Thoracic aorta (tissue), 2 donors: ENCODE results near the gene TSGA10IP. TPM values are rescaled to one million over a fixed set of nuclear protein-coding genes. Genes with fewer than 3 reads are reported as not detected.
"Not testable (repeated sequence)": the region's sequence is repeated elsewhere in the genome, so short reads cannot be mapped to it uniquely, and the experiment has no call there.

ENCODE experiments used
- ATAC-seq: fragments of 150-250 bp; one replicate; pipeline ENCODE4 v1.8.0; 2017; ENCODE audit warnings: low read depth; ENCODE audit not compliant: insufficient number of reproducible peaks, low FRiP score
- DNase-seq: peaks from one replicate; pipeline ENCODE4 v3.0.0-alpha.2; 2020; ENCODE audit warnings: low spot score
- H3K27ac ChIP-seq, 2 donors: fragments of 200-600 bp; sonication (generic); 1 replicate in 1 of 2; 2 replicates in 1 of 2; pipeline ENCODE4 v1.5.1; 2016; ENCODE audit warnings: mild to moderate bottlenecking in 2 of 2, moderate library complexity in 2 of 2
- H3K27me3 ChIP-seq: fragments of 200-600 bp; sonication (generic); replicated peaks from 2 replicates; pipeline ENCODE4 v1.6.0; 2016; ENCODE audit warnings: mild to moderate bottlenecking; ENCODE audit not compliant: insufficient read depth
- H3K36me3 ChIP-seq: fragments of 200-600 bp; sonication (generic); one replicate; pipeline ENCODE4 v1.5.1; 2016
- H3K4me1 ChIP-seq, 2 donors: fragments of 200-600 bp; sonication (generic); 1 replicate in 1 of 2; 2 replicates in 1 of 2; pipeline versions ENCODE4 v1.5.1 to v1.6.0; 2016; ENCODE audit warnings: low read depth in 2 of 2, mild to moderate bottlenecking in 1 of 2; ENCODE audit not compliant: control insufficient read depth in 1 of 2
- H3K4me3 ChIP-seq: fragments of 200-600 bp; sonication (generic); 2 replicates; pipeline ENCODE4 v1.5.1; 2016; ENCODE audit warnings: mild to moderate bottlenecking
- H3K9me3 ChIP-seq: fragments of 200-600 bp; sonication (generic); 2 replicates; pipeline ENCODE4 v1.5.1; 2016
- total RNA-seq, 2 donors: library from RNA; depleted of rRNA; stranded (reverse); fragments of >200 nt; gene quantifications; one replicate each; pipeline versions ENCODE4 v1.1.0 to v1.2.3, GENCODE V29; 2016
- TF ChIP-seq, protein P1 (sequence below): fragments of 200-600 bp; sonication (generic); IDR thresholded peaks from one replicate; pipeline ENCODE4 v1.5.1; 2019; ENCODE audit warnings: antibody characterized with exemption

TSGA10IP gene
- total RNA-seq, 2 donors from 2014 or later, result not detected

DNA sequence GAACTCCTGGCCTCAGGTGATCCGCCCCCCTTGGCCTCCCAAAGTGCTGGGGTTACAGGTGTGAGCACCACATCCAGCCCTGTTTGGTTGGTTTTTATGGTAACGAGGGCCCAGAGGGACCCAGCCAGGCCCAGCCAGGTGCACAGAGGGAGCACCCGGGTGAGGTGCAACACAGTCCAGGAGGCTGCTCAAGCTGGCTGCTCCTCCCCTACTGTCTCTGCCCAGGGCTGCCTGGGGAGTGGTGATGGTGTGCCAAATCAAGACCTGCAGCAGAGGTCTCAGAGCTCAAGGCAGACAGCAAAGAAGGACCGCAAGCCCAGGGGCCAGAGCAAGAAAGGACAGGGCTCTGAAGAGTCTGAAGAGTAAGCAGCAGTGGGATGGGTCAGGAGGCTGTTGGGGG, 1.4 kb downstream of the TSGA10IP start:
- TF ChIP-seq, protein P1, sequence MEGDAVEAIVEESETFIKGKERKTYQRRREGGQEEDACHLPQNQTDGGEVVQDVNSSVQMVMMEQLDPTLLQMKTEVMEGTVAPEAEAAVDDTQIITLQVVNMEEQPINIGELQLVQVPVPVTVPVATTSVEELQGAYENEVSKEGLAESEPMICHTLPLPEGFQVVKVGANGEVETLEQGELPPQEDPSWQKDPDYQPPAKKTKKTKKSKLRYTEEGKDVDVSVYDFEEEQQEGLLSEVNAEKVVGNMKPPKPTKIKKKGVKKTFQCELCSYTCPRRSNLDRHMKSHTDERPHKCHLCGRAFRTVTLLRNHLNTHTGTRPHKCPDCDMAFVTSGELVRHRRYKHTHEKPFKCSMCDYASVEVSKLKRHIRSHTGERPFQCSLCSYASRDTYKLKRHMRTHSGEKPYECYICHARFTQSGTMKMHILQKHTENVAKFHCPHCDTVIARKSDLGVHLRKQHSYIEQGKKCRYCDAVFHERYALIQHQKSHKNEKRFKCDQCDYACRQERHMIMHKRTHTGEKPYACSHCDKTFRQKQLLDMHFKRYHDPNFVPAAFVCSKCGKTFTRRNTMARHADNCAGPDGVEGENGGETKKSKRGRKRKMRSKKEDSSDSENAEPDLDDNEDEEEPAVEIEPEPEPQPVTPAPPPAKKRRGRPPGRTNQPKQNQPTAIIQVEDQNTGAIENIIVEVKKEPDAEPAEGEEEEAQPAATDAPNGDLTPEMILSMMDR, result no peak
- no peak for ATAC-seq
- Histone ChIP-seq H3K27me3 (no peaks in the 10 kb centered on the region), H3K4me1 (no peaks in the 10 kb centered on the region), H3K36me3 (no peaks in the 10 kb centered on the region), H3K4me3 (no peak overlapping the region), H3K9me3 (no peaks in the 10 kb centered on the region), H3K27ac (no peak overlapping the region)
- no peak for DNase-seq

DNA sequence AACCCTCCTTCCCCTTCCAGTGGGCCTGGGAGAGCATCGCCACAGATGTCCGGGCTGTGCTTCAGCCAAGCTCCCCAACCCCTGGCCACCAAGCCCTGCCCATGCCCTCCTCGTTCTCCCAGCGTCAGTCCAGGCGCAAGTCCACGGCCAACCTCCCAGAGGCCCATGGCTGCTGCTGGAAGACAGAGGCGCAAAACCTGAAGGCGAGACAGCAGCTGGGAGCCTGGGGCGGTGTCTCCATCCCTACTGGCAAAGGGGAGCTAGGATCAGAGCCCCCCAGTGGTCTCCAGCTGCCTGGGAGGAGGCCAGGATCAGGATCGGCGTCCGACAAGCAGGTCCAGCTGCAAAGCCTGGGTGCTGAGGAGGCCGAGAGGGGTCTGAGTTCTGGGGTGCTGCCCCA, 1.9 kb downstream of the TSGA10IP start:
- no peak for ATAC-seq
- Histone ChIP-seq H3K4me1 (no peaks in the 10 kb centered on the region), H3K36me3 (no peaks in the 10 kb centered on the region), H3K4me3 (no peak overlapping the region), H3K9me3 (no peaks in the 10 kb centered on the region), H3K27ac (no peak overlapping the region), H3K27me3 (no peaks in the 10 kb centered on the region)
- no peak for DNase-seq
- TF ChIP-seq, protein P1, result no peak

DNA sequence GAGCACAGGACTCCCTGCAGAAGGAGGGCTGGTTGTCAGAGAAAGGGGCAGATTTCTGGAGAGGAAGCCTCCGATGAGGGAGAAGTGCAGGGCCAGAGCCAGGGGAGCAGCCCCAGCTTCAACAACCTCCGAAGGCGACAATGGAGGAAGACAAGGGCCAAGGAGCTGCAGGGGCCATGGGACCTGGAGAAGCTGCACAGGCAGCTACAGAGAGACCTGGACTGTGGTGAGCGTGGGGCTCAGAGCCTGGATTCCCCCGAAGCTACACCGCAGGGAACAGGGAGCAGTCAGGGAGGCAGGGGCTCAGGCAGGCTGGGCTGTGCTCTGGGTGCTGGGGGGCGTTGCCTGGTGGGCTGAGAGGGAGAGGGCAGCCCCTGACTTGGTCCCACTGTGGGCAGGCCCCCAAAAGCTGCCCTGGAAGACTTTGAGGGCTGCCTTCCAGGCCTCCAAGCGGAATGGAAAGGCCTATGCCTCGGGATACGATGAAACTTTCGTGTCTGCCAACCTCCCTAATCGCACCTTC, 2.4 kb downstream of the TSGA10IP start:
- TF ChIP-seq, protein P1, result no peak
- no peaks in the 10 kb centered on the region for H3K36me3 ChIP-seq
- H3K9me3 ChIP-seq, result no peaks in the 10 kb centered on the region
- ATAC-seq (no peak), DNase-seq (no peak)
- no peak overlapping the region for H3K27ac ChIP-seq
- no peaks in the 10 kb centered on the region for H3K4me1 ChIP-seq
- no peaks in the 10 kb centered on the region for H3K27me3 ChIP-seq
- H3K4me3 ChIP-seq, result no peak overlapping the region

DNA sequence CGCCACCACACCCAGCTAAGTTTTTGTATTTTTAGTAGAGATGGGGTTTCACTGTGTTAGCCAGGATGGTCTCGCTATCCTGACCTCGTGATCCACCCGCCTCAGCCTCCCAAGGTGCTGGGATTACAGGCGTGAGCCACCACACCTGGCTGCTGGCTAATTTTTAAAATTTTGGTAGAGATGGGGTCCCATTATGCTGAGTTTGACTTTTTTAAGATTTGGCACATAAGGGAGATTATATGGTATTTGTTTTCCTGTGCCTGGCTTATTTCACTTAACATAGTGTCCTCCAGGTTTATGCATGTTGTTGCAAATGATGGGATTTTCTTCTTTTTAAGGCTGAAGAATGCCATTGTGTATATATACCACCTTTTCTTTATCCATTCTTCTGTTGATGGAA, 5.4 kb downstream of the TSGA10IP start:
- H3K36me3 ChIP-seq, H3K27ac ChIP-seq, H3K9me3 ChIP-seq, H3K4me3 ChIP-seq, DNase-seq, H3K4me1 ChIP-seq, ATAC-seq, H3K27me3 ChIP-seq: not testable (repeated sequence)

DNA sequence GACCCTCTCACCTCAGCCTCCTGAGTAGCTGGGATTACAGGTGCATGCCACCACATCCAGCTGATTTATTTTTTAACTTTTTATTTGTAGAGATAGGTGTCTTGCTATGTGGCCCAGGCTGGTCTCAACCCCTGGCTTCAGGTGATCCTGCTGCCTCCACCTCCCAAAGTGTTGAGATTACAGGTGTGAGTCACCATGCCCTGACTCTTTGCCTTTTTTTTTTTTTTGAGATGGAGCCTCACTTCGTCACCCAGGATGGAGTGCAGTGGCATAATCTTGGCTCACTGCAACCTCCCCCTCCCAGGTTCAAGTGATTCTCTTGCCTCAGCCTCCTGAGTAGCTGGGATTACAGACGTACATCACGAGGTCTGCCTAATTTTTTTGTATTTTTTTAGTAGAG, 6.4 kb downstream of the TSGA10IP start:
- not testable (repeated sequence) for H3K27ac ChIP-seq, H3K36me3 ChIP-seq, DNase-seq, H3K9me3 ChIP-seq, H3K4me1 ChIP-seq, ATAC-seq, H3K4me3 ChIP-seq, H3K27me3 ChIP-seq

DNA sequence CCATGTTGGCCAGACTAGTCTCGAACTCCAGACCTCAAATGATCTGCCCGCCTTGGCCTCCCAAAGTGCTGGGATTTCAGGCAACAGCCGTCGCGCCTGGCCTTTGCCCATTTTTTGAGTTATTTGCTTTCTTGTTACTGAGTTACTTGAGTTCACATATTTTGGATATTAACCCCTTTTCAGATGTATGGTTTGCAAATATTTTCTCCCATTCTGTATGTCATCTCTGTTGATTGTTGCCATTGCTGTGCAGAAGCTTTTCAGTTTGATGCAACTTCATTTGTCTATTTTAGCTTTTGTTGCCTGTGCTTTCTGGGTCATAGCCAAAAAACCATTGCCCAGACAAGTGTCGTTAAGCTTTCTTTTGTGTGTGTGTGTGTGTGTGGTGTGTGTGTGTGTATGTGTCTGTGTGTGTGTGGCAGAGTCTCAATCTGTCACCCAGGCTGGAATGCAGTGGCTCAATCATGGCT, 6.8 kb downstream of the TSGA10IP start:
- H3K27ac ChIP-seq, result no peak overlapping the region
- DNase-seq (no peak), ATAC-seq (no peak)
- H3K9me3 ChIP-seq, result no peaks in the 10 kb centered on the region
- no peaks in the 10 kb centered on the region for H3K36me3 ChIP-seq
- TF ChIP-seq, protein P1, result no peak
- no peaks in the 10 kb centered on the region for H3K27me3 ChIP-seq
- no peaks in the 10 kb centered on the region for H3K4me1 ChIP-seq
- no peak overlapping the region for H3K4me3 ChIP-seq
